GM19452 (cell line): ENCODE measurements around the gene NXN.
"Not testable (repeated sequence)": the region's sequence is repeated elsewhere in the genome, so short reads cannot be mapped to it uniquely, and the experiment has no call there.

ENCODE experiments used
- ATAC-seq: cut with Tn5 transposase; IDR thresholded peaks from one replicate; pipeline ENCODE4 v1.9.1; 2021; ENCODE audit not compliant: unreplicated experiment

The NXN gene

GRCh38 chr17:785901-786300, 193.7 kb downstream of the NXN start:
- ATAC-seq = not testable (repeated sequence)

DNA sequence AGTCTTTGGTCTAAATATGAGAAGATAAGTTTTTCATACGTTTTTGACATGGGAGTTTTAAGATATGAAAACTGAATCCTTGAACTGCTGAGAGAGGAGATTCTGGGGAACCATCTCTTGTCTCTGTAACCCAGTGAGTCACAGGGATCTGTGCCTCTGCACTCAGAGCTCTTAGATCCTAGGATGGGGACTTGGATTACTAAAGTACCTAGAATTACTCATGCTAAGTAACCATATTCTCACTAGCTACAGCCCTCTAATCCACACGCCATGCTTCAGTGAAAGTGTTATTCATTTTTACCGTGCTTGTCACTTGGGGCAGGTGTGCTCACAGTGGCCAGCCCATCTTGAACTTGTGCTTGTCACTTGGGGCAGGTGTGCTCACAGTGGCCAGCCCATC, 195.4 kb downstream of the NXN start:
- no peak for ATAC-seq

DNA sequence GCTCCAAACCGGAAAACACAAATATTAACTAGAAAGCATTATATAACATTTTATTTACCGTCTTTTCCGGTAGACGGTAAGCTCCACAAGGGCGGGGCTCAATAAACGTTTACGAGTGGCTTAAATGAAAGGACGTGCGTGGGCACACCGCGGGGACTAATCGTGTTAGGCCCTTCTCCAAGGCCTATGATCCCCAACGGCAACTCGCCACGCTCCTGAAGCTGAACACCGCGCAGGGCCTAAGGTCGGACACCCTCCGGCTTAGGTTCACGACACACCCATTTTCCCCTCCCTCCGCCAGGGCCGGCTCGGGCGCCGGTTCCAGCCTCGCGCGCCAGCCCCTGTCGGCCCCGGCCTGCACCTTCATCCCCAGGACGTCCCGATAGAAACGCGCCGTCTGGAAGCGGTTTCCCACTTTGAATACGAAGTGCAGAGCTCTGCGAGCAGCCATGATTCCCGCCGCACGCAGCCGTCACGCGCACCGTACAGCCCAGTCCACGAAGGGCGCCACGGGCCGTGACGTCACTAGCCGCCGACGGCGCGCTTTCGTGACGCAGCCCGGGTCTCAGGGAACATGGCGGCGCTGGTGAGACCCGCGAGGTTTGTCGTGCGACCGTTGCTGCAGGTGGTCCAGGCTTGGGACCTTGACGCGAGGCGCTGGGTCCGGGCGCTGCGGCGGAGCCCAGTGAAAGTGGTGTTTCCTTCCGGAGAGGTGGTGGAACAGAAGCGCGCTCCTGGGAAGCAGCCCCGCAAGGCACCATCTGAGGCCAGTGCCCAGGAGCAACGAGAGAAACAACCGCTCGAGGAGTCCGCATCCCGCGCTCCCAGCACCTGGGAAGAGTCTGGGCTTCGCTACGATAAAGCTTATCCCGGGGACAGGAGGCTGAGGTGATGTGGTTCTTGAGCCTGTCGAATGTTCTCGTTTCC, 197.5 kb downstream of the NXN start, which contains the start of the genes GLOD4 and MRM3:
TSS of gene GLOD4 (minus strand) at position 476 of the 927 bp plus-strand sequence. CDS start at position 451, 25 bp downstream.
TSS of gene MRM3 (plus strand) at position 549 of the 927 bp plus-strand sequence. CDS start at position 575, 26 bp downstream.
- ATAC-seq = peak; percentile 88

DNA sequence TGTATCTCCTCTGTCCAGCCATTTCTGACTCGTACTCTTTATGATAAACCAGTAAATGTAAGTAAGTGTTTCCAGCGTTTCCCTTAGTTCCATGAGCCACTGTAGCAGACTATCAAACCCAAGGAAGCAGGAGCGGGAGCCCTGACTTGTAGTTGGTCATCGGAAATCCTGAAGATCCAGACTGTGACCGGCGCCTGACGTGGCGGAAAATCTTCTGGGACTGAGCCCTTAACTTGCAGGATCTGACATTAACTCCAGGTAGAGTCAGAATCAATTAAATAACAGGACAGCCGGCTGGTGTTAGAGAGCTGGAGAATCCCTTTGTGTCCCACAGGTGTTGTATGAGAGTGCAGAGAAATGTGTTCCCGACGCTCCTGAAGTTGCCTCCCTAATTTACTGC, 201.5 kb downstream of the NXN start:
- no peak for ATAC-seq

DNA sequence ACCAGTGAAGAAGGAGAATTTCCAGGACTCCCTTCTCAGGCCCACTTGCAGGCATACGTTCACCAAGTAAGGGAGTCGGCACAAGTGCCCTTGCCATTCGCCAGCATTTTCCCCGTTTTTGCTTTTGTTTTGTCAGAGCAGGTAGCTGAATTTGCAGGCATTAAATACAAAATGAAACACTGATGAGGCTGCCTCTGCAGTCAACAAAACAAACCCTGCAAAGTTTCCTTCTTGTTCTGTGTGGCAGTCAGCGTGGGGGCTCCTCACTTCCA, 205.3 kb downstream of the NXN start:
- ATAC-seq = no peak

- ATAC-seq = no peak
These were observed 205.9 kb downstream of the NXN start for GRCh38 chr17:773467-774312.

- no peak for ATAC-seq
These were observed 206.6 kb downstream of the NXN start for GRCh38 chr17:773016-773415.

DNA sequence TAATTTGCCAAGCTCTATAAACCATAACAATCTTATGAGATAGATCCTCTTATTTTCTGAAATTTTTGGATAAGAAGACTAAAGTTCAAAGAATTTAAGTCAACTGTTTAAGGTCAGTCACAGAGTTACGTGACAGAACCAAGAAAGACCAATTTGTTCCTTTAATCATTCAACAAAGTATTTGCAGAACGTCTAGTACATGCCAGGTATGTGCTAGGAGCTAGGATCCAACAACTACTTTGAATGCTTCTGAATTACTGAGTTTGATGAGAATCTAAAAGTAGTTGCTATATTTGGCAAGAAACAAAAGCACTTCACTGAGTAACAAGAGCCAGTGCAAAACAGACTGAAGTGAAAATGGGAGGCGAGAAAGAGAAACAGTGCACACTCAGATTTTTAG, 212.5 kb downstream of the NXN start:
- ATAC-seq = no peak

- no peak for ATAC-seq
These were observed 219.2 kb downstream of the NXN start for GRCh38 chr17:760371-760770.

DNA sequence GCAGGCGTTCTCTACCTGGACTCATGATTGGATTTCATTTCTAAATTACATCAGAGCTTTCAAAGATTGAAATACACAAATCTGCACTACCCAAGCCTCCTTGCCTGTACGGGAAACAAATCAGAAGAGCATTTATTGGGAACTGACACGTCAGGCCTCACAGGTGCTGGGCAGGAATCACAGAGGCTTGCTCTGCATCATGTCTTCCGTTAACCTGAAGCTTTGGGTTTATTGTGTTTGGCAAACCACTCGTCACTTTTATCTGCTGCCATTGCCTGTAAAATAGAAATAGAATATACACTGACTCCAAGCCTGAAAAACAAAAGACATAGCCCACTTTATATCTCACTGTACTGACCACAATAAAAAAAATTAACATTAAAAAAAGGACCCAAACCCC, 219.6 kb downstream of the NXN start:
- ATAC-seq = no peak

DNA sequence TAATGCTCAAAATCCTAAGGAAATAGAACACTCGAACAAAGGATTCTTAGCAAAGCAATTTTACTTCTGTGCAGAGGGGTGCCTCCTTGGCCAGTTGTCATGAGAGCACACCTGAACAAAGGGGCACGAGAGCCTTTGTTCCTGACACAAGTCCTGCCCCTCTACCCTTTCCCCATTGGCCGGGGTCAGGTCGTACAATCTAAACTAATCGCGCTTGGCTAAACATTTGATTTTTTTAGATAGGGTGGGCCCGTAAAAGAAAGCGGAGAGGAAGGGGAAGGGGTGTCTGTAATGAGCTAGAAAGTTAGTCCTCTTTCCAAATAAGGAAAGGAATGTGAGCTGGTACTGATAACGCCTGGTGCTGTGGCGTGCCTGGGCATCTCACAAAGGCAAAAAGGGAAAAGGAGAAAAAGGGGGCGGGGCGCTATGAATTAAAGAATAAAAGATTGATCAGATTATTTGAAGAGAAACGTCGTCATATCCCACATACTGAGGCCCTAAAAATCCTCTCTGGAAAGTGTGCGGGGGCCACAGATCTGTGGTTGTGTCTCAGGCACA, 223.5 kb downstream of the NXN start:
- ATAC-seq = not testable (repeated sequence)

GRCh38 chr17:755319-755961, 224.1 kb downstream of the NXN start:
- ATAC-seq = not testable (repeated sequence)

- no peak for ATAC-seq
These were observed 226.2 kb downstream of the NXN start for GRCh38 chr17:753418-753817.

- ATAC-seq = no peak
These were observed 226.9 kb downstream of the NXN start for GRCh38 chr17:752620-753219.

GRCh38 chr17:752002-752619, 227.5 kb downstream of the NXN start, which contains the start of gene GEMIN4:
Gene GEMIN4, minus strand, starts transcription at chr17:752264. Its CDS starts 122 bp downstream, at chr17:752142.
- ATAC-seq = peak; percentile 79

DNA sequence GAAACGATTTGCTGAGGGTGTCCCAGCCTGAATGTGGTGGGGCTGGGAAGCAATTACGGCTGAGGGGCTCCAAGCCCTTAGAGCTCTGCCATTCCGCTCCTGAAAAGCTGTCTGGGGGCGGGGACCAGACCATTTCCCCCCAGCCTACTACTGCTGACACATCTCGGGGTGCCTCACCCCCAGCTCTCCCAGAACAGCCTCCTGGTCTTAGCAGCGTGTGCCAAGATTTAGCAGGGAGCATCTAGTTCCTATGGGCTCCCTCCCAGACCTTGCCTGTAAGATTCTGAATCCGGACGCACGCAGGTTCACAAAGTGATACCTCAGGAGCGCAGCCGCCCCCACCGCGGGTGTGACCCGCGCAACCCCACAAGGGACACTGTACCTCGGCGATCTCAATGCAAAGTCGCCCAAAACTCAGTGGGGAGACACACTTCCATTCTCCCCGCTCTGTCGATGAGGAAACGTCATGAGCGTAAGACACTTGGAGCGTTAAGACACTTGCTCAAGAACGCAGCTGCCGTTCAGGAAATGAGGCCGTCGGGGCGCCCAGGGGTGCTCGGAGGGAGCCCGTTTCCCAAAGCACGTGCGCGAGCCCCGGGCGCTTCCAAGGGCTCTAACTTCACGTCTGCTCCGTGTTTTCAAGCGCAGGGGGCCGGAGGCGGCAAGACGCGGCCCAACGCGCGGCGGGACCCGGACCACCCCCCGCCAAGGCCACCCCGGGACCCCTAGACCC, 228.1 kb downstream of the NXN start:
- ATAC-seq = peak; percentile 37

DNA sequence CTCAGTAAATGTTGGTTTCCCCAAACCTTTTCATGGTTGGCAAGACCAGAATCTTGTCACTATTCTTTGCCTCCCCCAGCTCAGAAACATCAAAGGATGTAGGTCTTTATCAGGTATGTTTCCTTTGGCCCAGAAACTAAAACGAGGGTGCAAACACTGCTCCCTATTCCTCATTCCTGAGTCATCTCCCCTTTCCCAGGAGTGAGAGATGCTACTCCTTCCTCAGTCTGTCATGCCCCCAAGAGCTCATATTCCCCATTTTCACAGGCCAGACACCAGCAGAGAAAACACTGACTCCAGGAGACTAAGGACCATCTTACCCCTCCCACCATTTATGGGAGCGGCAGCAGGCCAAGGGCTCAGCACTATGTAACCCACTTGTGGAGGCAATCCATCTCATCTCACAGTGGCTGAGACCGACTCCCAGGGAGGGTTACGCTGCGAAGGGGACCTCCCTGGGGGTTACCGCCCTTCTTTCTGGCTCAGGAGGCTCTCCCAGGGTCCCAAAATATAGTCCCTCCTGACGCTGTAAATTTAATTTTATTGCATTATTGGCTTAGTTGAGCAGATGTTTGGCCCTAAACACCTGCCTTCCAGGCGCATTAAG, 229.0 kb downstream of the NXN start:
- no peak for ATAC-seq

- not testable (repeated sequence) for ATAC-seq
These were observed 230.2 kb downstream of the NXN start for GRCh38 chr17:749359-749758.
